Measurements from ENCODE around the gene TAS2R40. TPM values are rescaled to one million over a fixed set of nuclear protein-coding genes. Genes with fewer than 3 reads are reported as not detected.
"Not testable (repeated sequence)": the region's sequence is repeated elsewhere in the genome, so short reads cannot be mapped to it uniquely, and the experiment has no call there.

TAS2R40 gene
- total RNA-seq, 4 donors from 2014 or later, result not detected

DNA sequence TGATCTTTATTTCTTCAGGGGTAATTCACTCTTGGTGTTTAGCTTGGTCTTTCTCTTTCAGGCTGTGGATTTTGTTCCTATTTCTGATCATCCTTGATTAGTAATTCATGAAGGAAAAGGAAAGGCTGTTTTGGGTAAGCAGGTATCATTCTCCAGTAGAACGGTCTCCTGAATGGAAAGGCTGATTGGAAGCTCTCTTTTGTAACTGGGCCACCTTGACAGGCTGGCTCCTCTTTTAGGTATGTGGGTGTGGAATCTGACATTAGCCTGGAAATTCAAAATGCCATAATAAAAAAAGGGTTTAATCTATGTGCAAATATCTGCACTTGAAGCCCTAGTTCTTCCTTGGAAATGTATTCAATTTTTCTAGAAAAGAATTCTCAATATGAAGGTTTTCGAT, 19.7 kb upstream of the TAS2R40 start:
- no peak for DNase-seq (ENCODE audit: low spot score in 2 of 2)
- H3K4me3 ChIP-seq, result no peak overlapping the region
- H3K36me3 ChIP-seq, result no peaks in the 10 kb centered on the region
- peaks cover 0 to 17% (median 2%) of the 10 kb centered on the region in 4 donors for H3K9me3 ChIP-seq
- peaks cover 0 to 4% (median 0%) of the 10 kb centered on the region in 4 donors for H3K4me1 ChIP-seq
- 85 to 89% methylated on average over 2 of the region's 2 CpGs for WGBS, 2 donors
- TF ChIP-seq, protein P1, sequence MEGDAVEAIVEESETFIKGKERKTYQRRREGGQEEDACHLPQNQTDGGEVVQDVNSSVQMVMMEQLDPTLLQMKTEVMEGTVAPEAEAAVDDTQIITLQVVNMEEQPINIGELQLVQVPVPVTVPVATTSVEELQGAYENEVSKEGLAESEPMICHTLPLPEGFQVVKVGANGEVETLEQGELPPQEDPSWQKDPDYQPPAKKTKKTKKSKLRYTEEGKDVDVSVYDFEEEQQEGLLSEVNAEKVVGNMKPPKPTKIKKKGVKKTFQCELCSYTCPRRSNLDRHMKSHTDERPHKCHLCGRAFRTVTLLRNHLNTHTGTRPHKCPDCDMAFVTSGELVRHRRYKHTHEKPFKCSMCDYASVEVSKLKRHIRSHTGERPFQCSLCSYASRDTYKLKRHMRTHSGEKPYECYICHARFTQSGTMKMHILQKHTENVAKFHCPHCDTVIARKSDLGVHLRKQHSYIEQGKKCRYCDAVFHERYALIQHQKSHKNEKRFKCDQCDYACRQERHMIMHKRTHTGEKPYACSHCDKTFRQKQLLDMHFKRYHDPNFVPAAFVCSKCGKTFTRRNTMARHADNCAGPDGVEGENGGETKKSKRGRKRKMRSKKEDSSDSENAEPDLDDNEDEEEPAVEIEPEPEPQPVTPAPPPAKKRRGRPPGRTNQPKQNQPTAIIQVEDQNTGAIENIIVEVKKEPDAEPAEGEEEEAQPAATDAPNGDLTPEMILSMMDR (IDR thresholded peaks at IDR 0.05), result no peak
- no peak for TF ChIP-seq POLR2A (IDR thresholded peaks at IDR 0.05)
- no peaks in the 10 kb centered on the region for H3K27me3 ChIP-seq
- H3K27ac ChIP-seq, result no peak overlapping the region

DNA sequence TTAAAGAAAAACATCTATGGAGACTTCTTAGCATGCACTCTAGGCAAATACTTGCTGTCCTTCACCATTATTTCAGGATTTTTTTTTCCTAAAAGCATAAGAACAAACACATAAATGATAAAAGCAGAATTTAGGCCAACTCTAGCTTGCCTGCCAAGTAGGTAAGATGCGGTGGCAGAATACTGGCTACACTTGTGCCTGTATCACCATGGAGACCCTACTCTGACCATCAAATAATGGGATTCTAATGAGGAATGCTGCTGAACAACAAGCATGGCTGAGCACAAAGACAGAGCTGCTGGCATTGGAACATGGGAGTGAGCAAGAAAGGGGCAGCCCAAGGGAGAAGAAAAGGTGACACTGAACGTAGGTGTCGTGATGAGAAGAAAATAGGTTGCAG, 18.5 kb upstream of the TAS2R40 start:
- 85 to 92% methylated on average over 3 of the region's 3 CpGs for WGBS, 2 donors

GRCh38 chr7:143205560-143206293, 16.1 kb upstream of the TAS2R40 start:
- TF ChIP-seq, protein P1 (IDR thresholded peaks at IDR 0.05), result no peak
- TF ChIP-seq EP300 (IDR thresholded peaks at IDR 0.05), result peak in 1 of 2 donors; percentile 72

More for the DNA sequence above, 18.5 kb upstream of the TAS2R40 start:
- peaks cover 0 to 4% (median 0%) of the 10 kb centered on the region in 4 donors for H3K4me1 ChIP-seq
- H3K36me3 ChIP-seq, result no peaks in the 10 kb centered on the region
- no peak for DNase-seq (ENCODE audit: low spot score in 2 of 2)
- H3K9me3 ChIP-seq, result peaks cover 0 to 8% (median 2%) of the 10 kb centered on the region in 4 donors
- H3K27ac ChIP-seq, result no peak overlapping the region
- TF ChIP-seq POLR2A (IDR thresholded peaks at IDR 0.05) (no peak), EP300 (IDR thresholded peaks at IDR 0.05) (no peak)
- TF ChIP-seq, protein P1 (IDR thresholded peaks at IDR 0.05), result no peak
- no peaks in the 10 kb centered on the region for H3K27me3 ChIP-seq
- H3K4me3 ChIP-seq, result no peak overlapping the region

GRCh38 chr7:143210541-143210940, 11.3 kb upstream of the TAS2R40 start:
- 24 to 28% methylated on average over 4 of the region's 4 CpGs for WGBS, 2 donors
- no peak for TF ChIP-seq EP300 (IDR thresholded peaks at IDR 0.05)
- no peak for TF ChIP-seq POLR2A (IDR thresholded peaks at IDR 0.05)
- TF ChIP-seq, protein P1 (IDR thresholded peaks at IDR 0.05), result no peak
- no peak overlapping the region for H3K27ac ChIP-seq

More at GRCh38 chr7:143205560-143206293, 16.1 kb upstream of the TAS2R40 start:
- no peak overlapping the region for H3K27ac ChIP-seq
- no peaks in the 10 kb centered on the region for H3K9me3 ChIP-seq
- 74 to 78% methylated on average over 13 of the region's 13 CpGs for WGBS, 2 donors
- no peaks in the 10 kb centered on the region for H3K27me3 ChIP-seq
- H3K4me1 ChIP-seq, result peaks cover 0 to 4% (median 0%) of the 10 kb centered on the region in 4 donors
- H3K4me3 ChIP-seq, result no peak overlapping the region
- peak in 1 of 2 donors; percentile 24 for DNase-seq (ENCODE audit: low spot score in 2 of 2)
- H3K36me3 ChIP-seq, result no peaks in the 10 kb centered on the region

DNA sequence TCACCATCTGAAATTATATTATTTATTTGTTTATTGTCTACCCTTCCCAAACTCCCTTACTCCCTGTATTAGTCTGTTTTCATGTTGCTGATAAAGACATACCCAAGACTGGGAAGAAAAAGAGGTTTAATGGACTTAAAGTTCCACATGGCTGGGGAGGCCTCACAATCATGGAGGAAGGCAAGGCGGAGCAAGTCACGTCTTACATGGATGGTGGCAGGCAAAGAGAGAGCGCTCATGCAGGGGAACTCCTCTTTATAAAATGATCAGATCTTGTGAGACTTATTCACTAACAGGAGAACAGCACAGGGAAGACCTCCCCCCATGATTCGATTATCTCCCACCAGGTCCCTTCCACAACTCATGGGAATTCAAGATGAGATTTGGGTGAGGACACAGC, 8.4 kb upstream of the TAS2R40 start:
- H3K4me1 ChIP-seq; H3K9me3 ChIP-seq; H3K4me3 ChIP-seq; H3K27me3 ChIP-seq; H3K36me3 ChIP-seq; H3K27ac ChIP-seq; DNase-seq (ENCODE audit: low spot score in 2 of 2): not testable (repeated sequence)
- 95 to 97% methylated on average over 4 of the region's 4 CpGs for WGBS, 2 donors

More at GRCh38 chr7:143210541-143210940, 11.3 kb upstream of the TAS2R40 start:
- peaks cover 0 to 3% (median 0%) of the 10 kb centered on the region in 4 donors for H3K4me1 ChIP-seq
- no peak for DNase-seq (ENCODE audit: low spot score in 2 of 2)
- no peaks in the 10 kb centered on the region for H3K9me3 ChIP-seq
- no peaks in the 10 kb centered on the region for H3K36me3 ChIP-seq
- H3K4me3 ChIP-seq, result no peak overlapping the region
- no peaks in the 10 kb centered on the region for H3K27me3 ChIP-seq

All from tibial nerve (tissue), 4 donors.